Keratinocyte (primary cell): ENCODE measurements around the gene ZRANB1.

Experiments
- EZH2 ChIP-seq: IDR thresholded peaks from one replicate; pipeline ENCODE4 v1.6.1; 2012; ENCODE audit warnings: inconsistent platforms, mild to moderate bottlenecking, low read length, moderate library complexity
- TF ChIP-seq, protein P1 (sequence below), 3 experiments: IDR thresholded peaks in 1 of 3; conservative IDR thresholded peaks in 1 of 3; optimal IDR thresholded peaks in 1 of 3; 2 replicates in 2 of 3; 3 replicates in 1 of 3; pipeline versions ENCODE3 to v1.5.1; 2011; ENCODE audit warnings: low read length in 3 of 3, mild to moderate bottlenecking in 3 of 3, moderate library complexity in 2 of 3, control low read depth in 1 of 3, inconsistent platforms in 1 of 3; ENCODE audit not compliant: insufficient read depth in 2 of 3; ENCODE audit errors: extremely low read depth in 1 of 3

DNA sequence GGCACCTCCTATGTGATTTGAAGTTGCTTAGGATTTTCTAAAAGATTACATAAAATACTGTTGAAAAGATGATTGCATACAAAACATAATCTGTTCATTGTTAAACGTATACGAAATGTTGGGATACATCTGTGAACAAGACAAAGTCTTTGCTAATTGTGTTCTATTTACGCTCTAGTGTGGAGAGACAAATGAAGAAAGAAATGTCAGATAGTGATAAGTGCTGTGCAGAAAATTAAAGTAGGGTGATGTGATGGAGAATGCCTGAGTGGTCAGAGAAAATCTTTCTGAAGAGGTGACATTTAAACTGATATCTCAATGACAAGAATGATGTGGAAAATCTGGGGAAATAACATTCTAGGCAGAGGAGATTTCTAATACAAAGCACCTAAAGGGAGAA is 13.4 kb upstream of the ZRANB1 start:
- TF ChIP-seq, protein P1, sequence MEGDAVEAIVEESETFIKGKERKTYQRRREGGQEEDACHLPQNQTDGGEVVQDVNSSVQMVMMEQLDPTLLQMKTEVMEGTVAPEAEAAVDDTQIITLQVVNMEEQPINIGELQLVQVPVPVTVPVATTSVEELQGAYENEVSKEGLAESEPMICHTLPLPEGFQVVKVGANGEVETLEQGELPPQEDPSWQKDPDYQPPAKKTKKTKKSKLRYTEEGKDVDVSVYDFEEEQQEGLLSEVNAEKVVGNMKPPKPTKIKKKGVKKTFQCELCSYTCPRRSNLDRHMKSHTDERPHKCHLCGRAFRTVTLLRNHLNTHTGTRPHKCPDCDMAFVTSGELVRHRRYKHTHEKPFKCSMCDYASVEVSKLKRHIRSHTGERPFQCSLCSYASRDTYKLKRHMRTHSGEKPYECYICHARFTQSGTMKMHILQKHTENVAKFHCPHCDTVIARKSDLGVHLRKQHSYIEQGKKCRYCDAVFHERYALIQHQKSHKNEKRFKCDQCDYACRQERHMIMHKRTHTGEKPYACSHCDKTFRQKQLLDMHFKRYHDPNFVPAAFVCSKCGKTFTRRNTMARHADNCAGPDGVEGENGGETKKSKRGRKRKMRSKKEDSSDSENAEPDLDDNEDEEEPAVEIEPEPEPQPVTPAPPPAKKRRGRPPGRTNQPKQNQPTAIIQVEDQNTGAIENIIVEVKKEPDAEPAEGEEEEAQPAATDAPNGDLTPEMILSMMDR (optimal IDR thresholded peaks at IDR 0.05 in 1 of 3, IDR thresholded peaks at IDR 0.05 in 1 of 3, conservative IDR thresholded peaks at IDR 0.05 in 1 of 3; ENCODE audit: extremely low read depth in 1 of 3, insufficient read depth in 2 of 3, low read length in 3 of 3) = no peak
- TF ChIP-seq EZH2 = no peak
